Stomach (tissue), 4 donors: ENCODE results near the gene REEP6.

Source experiments
- EP300 ChIP-seq: sonication (generic); formaldehyde crosslinking; IDR thresholded peaks from one replicate; pipeline ENCODE4 v1.6.1; 2017; ENCODE audit warnings: antibody characterized with exemption
- POLR2A ChIP-seq, 4 donors: fragments of 450-650 bp; IDR thresholded peaks; one replicate each; pipeline ENCODE4 v1.6.1; 2016; ENCODE audit warnings: antibody characterized with exemption in 4 of 4, control low read depth in 2 of 4, mild to moderate bottlenecking in 1 of 4, moderate library complexity in 1 of 4
- POLR2AphosphoS5 ChIP-seq, 3 donors: sonication (generic); formaldehyde crosslinking; IDR thresholded peaks; one replicate each; pipeline ENCODE4 v1.6.1; 2016; ENCODE audit warnings: antibody characterized with exemption in 3 of 3
- TF ChIP-seq, protein P1 (sequence below), 7 experiments: fragments of 450-650 bp in 4 of 7; fragments of 200-600 bp in 3 of 7; sonication (generic) in 3 of 7; IDR thresholded peaks; one replicate each; pipeline ENCODE4 v1.5.1; 2016 to 2019; ENCODE audit warnings: antibody characterized with exemption in 7 of 7, control low read depth in 2 of 7, mild to moderate bottlenecking in 1 of 7

- TF ChIP-seq EP300 (no peak), POLR2A (IDR thresholded peaks at IDR 0.05) (no peak), POLR2AphosphoS5 (IDR thresholded peaks at IDR 0.05) (no peak)
- TF ChIP-seq, protein P1, sequence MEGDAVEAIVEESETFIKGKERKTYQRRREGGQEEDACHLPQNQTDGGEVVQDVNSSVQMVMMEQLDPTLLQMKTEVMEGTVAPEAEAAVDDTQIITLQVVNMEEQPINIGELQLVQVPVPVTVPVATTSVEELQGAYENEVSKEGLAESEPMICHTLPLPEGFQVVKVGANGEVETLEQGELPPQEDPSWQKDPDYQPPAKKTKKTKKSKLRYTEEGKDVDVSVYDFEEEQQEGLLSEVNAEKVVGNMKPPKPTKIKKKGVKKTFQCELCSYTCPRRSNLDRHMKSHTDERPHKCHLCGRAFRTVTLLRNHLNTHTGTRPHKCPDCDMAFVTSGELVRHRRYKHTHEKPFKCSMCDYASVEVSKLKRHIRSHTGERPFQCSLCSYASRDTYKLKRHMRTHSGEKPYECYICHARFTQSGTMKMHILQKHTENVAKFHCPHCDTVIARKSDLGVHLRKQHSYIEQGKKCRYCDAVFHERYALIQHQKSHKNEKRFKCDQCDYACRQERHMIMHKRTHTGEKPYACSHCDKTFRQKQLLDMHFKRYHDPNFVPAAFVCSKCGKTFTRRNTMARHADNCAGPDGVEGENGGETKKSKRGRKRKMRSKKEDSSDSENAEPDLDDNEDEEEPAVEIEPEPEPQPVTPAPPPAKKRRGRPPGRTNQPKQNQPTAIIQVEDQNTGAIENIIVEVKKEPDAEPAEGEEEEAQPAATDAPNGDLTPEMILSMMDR (IDR thresholded peaks at IDR 0.05) = no peak
These were observed 4.2 kb downstream of the REEP6 start for GRCh38 chr19:1495051-1495798.
